Tibial nerve (tissue), 4 donors: ENCODE results near the gene C20orf202. TPM values are rescaled to one million over a fixed set of nuclear protein-coding genes. Genes with fewer than 3 reads are reported as not detected.

ENCODE experiments used
- DNase-seq, 2 donors: peaks; one replicate each; pipeline ENCODE4 v3.0.0-alpha.2; 2019; ENCODE audit warnings: low spot score in 2 of 2
- H3K27ac ChIP-seq, 4 donors: fragments of 200-600 bp; sonication (generic) in 3 of 4; one replicate each; pipeline ENCODE4 v1.5.1; 2017 to 2019; ENCODE audit warnings: mild to moderate bottlenecking in 1 of 4
- H3K27me3 ChIP-seq, 2 donors: fragments of 200-600 bp; sonication (generic) in 1 of 2; one replicate each; pipeline versions ENCODE4 v1.5.1 to v1.6.0; 2017 to 2019
- H3K36me3 ChIP-seq, 3 donors: fragments of 200-600 bp; sonication (generic); one replicate each; pipeline ENCODE4 v1.5.1; 2018 to 2019
- H3K4me1 ChIP-seq, 4 donors: fragments of 200-600 bp; sonication (generic) in 3 of 4; one replicate each; pipeline ENCODE4 v1.5.1; 2017 to 2019
- H3K4me3 ChIP-seq, 4 donors: fragments of 200-600 bp; sonication (generic) in 3 of 4; one replicate each; pipeline ENCODE4 v1.5.1; 2017 to 2019; ENCODE audit warnings: mild to moderate bottlenecking in 1 of 4, moderate library complexity in 1 of 4
- H3K9me3 ChIP-seq, 4 donors: fragments of 200-600 bp; sonication (generic) in 3 of 4; one replicate each; pipeline ENCODE4 v1.5.1; 2017 to 2019
- EP300 ChIP-seq, 2 donors: sonication (generic); formaldehyde crosslinking; IDR thresholded peaks; one replicate each; pipeline ENCODE4 v1.6.1; 2017; ENCODE audit warnings: antibody characterized with exemption in 2 of 2, mild to moderate bottlenecking in 1 of 2
- POLR2A ChIP-seq, 2 donors: fragments of 450-650 bp; IDR thresholded peaks; one replicate each; pipeline ENCODE4 v1.6.1; 2017; ENCODE audit warnings: antibody characterized with exemption in 2 of 2, mild to moderate bottlenecking in 2 of 2, moderate library complexity in 2 of 2
- WGBS, 2 donors: methylation state at CpG; one replicate each; pipeline ENCODE4 v1.1.5; 2018; 5-methylcytosine and 5-hydroxymethylcytosine counted together
- total RNA-seq, 4 donors: library from RNA; depleted of rRNA; stranded (reverse); fragments of >200 nt; gene quantifications; one replicate each; pipeline ENCODE4 v1.1.0, GENCODE V29; 2016
- TF ChIP-seq, protein P1 (sequence below), 5 experiments: fragments of 200-600 bp in 3 of 5; fragments of 450-650 bp in 2 of 5; sonication (generic) in 3 of 5; IDR thresholded peaks; one replicate each; pipeline ENCODE4 v1.5.1; 2016 to 2019; ENCODE audit warnings: antibody characterized with exemption in 5 of 5, mild to moderate bottlenecking in 3 of 5, moderate library complexity in 2 of 5

The C20orf202 gene
- total RNA-seq, 4 donors from 2014 or later, result 0.59 TPM; not detected in 3

DNA sequence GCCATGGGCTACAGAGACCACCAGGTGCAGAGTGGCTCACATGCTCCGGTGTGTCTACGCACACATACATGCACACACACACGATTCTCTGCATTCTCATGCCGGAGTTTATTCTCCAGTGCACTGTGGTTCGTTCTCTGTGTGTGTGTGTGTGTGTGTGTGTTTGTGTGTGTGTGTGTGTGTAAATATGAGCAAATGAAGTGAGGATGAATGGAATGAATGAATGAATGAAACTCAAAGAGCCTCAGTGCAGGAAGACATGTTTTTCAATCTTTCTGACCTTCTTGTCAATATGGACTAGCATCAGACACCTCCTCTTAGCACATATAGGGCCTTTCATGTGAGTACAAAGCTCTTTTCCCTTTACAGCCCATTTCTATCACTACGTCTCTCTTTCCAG is 20.1 kb upstream of the C20orf202 start:
- WGBS, 2 donors, result 61 to 63% methylated on average over 6 of the region's 6 CpGs
- DNase-seq, result no peak
- Histone ChIP-seq H3K36me3 (peaks cover 0 to 13% (median 0%) of the 10 kb centered on the region in 3 donors), H3K4me1 (peaks cover 0 to 20% (median 6%) of the 10 kb centered on the region in 4 donors), H3K9me3 (no peaks in the 10 kb centered on the region), H3K27ac (no peak overlapping the region), H3K4me3 (no peak overlapping the region), H3K27me3 (peaks cover 0 to 33% of the 10 kb centered on the region in 2 donors)
- TF ChIP-seq EP300 (IDR thresholded peaks at IDR 0.05) (no peak), POLR2A (IDR thresholded peaks at IDR 0.05) (no peak)
- TF ChIP-seq, protein P1, sequence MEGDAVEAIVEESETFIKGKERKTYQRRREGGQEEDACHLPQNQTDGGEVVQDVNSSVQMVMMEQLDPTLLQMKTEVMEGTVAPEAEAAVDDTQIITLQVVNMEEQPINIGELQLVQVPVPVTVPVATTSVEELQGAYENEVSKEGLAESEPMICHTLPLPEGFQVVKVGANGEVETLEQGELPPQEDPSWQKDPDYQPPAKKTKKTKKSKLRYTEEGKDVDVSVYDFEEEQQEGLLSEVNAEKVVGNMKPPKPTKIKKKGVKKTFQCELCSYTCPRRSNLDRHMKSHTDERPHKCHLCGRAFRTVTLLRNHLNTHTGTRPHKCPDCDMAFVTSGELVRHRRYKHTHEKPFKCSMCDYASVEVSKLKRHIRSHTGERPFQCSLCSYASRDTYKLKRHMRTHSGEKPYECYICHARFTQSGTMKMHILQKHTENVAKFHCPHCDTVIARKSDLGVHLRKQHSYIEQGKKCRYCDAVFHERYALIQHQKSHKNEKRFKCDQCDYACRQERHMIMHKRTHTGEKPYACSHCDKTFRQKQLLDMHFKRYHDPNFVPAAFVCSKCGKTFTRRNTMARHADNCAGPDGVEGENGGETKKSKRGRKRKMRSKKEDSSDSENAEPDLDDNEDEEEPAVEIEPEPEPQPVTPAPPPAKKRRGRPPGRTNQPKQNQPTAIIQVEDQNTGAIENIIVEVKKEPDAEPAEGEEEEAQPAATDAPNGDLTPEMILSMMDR (IDR thresholded peaks at IDR 0.05), result no peak

- peaks cover 0 to 33% of the 10 kb centered on the region in 2 donors for H3K27me3 ChIP-seq
- 30 to 37% methylated on average over 9 to 10 of the region's 13 CpGs for whole genome bisulfite sequencing, 2 donors
- TF ChIP-seq, protein P1 (IDR thresholded peaks at IDR 0.05), result no peak
- no peak for TF ChIP-seq EP300 (IDR thresholded peaks at IDR 0.05)
- no peak for TF ChIP-seq POLR2A (IDR thresholded peaks at IDR 0.05)
- peak overlapping the region in 2 of 4 donors; percentile 36 to 59 for H3K4me3 ChIP-seq
- peaks cover 0 to 20% (median 6%) of the 10 kb centered on the region in 4 donors for H3K4me1 ChIP-seq
- no peak for DNase-seq
- H3K27ac ChIP-seq, result no peak overlapping the region
- H3K9me3 ChIP-seq, result no peaks in the 10 kb centered on the region
- H3K36me3 ChIP-seq, result peaks cover 0 to 13% (median 0%) of the 10 kb centered on the region in 3 donors
Measured at GRCh38 chr20:1184260-1184637, 19.0 kb upstream of the C20orf202 start.

DNA sequence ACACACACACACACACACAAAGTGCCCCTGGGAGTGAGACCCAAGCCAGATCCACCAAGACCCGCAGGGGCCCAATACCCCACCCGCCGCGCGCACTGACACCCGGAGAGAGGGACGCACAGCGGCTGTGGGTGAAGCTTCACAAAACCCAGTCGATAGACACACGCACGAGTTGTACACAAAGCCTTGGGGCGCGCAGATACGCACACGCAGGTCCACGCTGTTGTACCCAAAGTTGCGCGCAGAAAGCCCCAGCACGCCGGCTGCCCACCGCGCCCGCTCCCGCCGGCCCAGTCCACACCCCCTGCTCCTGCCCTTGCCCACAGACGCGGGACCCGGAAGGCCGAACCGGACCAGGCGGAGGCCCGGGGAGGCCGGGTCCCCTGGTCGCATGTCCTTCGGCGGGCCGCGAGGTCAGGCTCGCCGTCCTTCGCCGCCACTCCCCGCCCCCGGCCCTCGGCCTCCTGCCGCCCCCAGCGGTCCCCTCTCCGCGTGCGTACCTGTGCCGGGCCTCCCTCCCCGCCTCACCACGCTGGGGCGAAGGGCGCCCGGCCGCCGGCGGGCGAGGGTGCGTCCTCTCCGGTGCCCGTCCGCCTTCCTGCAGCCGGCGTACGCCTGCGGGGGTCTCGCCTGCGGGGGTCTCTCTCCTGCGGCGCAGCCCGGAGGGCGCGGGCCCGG is 18.5 kb upstream of the C20orf202 start, which contains the start of gene TMEM74B:
TSS of gene TMEM74B (minus strand) at position 344 of the 678 bp plus-strand sequence. CDS start 1,180 bp downstream, outside the sequence.
- Histone ChIP-seq H3K36me3 (peaks cover 0 to 13% (median 0%) of the 10 kb centered on the region in 3 donors), H3K4me1 (peaks cover 0 to 20% (median 6%) of the 10 kb centered on the region in 4 donors), H3K9me3 (no peaks in the 10 kb centered on the region), H3K4me3 (peak within 1 kb of the TSS; percentile 26 to 59 (median 32)), H3K27ac (peak within 1 kb of the TSS in 2 of 4 donors; percentile 34 to 69), H3K27me3 (peaks cover 0 to 33% of the 10 kb centered on the region in 2 donors)
- WGBS, 2 donors, result 3% methylated on average over 27 to 36 of the region's 76 CpGs
- DNase-seq, result no peak
- TF ChIP-seq, protein P1 (IDR thresholded peaks at IDR 0.05), result no peak

DNA sequence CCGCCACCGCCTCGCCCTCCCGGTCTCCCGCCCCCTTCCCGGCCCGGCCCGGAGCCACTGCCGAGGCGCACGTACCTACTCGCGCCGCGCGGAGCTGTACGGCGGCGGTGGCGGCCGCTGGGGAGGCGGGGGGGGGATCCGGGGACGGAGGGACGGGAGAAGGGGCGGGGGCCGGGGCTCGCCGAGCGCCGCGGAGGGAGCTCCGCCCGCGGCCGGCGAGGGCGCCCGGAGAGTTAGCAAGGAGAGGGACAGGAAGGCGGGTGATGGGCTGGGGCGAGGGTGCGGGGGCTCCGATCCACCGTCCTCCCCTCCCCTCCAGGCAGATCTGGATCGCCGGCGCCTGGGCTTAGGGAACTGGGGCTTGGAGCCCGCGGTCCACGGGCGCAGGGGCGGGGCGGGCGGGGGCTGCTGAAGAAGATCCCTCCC is 17.9 kb upstream of the C20orf202 start:
- no peak for DNase-seq
- H3K36me3 ChIP-seq, result peaks cover 0 to 12% (median 0%) of the 10 kb centered on the region in 3 donors
- H3K4me3 ChIP-seq, result peak overlapping the region; percentile 26 to 59 (median 32)
- WGBS, 2 donors, result 0% methylated on average over 3 to 5 of the region's 54 CpGs
- peak overlapping the region in 2 of 4 donors; percentile 34 to 69 for H3K27ac ChIP-seq
- H3K9me3 ChIP-seq, result no peaks in the 10 kb centered on the region
- H3K27me3 ChIP-seq, result peaks cover 0 to 33% of the 10 kb centered on the region in 2 donors
- H3K4me1 ChIP-seq, result peaks cover 0 to 20% (median 6%) of the 10 kb centered on the region in 4 donors
- TF ChIP-seq EP300 (IDR thresholded peaks at IDR 0.05), result no peak
- TF ChIP-seq, protein P1 (IDR thresholded peaks at IDR 0.05), result no peak
- no peak for TF ChIP-seq POLR2A (IDR thresholded peaks at IDR 0.05)

GRCh38 chr20:1185790-1186334 is 17.4 kb upstream of the C20orf202 start:
- Histone ChIP-seq H3K27ac (peak overlapping the region in 2 of 4 donors; percentile 34 to 69), H3K36me3 (peaks cover 0 to 6% (median 0%) of the 10 kb centered on the region in 3 donors), H3K9me3 (no peaks in the 10 kb centered on the region), H3K27me3 (peaks cover 0 to 33% of the 10 kb centered on the region in 2 donors), H3K4me3 (peak overlapping the region; percentile 26 to 59 (median 32)), H3K4me1 (peaks cover 0 to 20% (median 6%) of the 10 kb centered on the region in 4 donors)
- DNase-seq, result no peak
- whole genome bisulfite sequencing, 2 donors, result 14 to 20% methylated on average over 11 to 19 of the region's 20 CpGs
- TF ChIP-seq EP300 (IDR thresholded peaks at IDR 0.05) (no peak), POLR2A (IDR thresholded peaks at IDR 0.05) (no peak)
- TF ChIP-seq, protein P1 (IDR thresholded peaks at IDR 0.05), result peak; percentile 22 to 42 (median 30)
